Heart right ventricle (tissue), 16 donors: Measurements from ENCODE around the gene COLQ. TPM values are rescaled to one million over a fixed set of nuclear protein-coding genes. Genes with fewer than 3 reads are reported as not detected.

Experiments used
- ATAC-seq, 8 donors: fragments of 200-7000 bp; cut with Tn5 transposase; one replicate each; pipeline ENCODE4 v1.9.1; 2020; ENCODE audit warnings: mild to moderate bottlenecking in 8 of 8, moderate library complexity in 8 of 8, moderate number of reproducible peaks in 1 of 8
- DNase-seq, 2 donors: peaks; one replicate each; pipeline ENCODE4 v3.0.0-alpha.2; 2020
- H3K27ac ChIP-seq, 10 donors: fragments of 200-600 bp; sonication (generic) in 2 of 10; one replicate each; pipeline versions ENCODE4 v1.5.0 to v1.8.0; 2020 to 2022; ENCODE audit warnings: mild to moderate bottlenecking in 3 of 10
- H3K27me3 ChIP-seq, 7 donors: fragments of 200-600 bp; one replicate each; pipeline ENCODE4 v1.8.0; 2021 to 2022; ENCODE audit warnings: mild to moderate bottlenecking in 2 of 7
- H3K36me3 ChIP-seq, 9 donors: fragments of 200-600 bp; sonication (generic) in 1 of 9; one replicate each; pipeline versions ENCODE4 v1.5.0 to v1.8.0; 2020 to 2022; ENCODE audit warnings: mild to moderate bottlenecking in 2 of 9
- H3K4me1 ChIP-seq, 9 donors: fragments of 200-600 bp; sonication (generic) in 1 of 9; one replicate each; pipeline versions ENCODE4 v1.5.0 to v1.8.0; 2020 to 2022; ENCODE audit warnings: mild to moderate bottlenecking in 4 of 9
- H3K4me3 ChIP-seq, 10 donors: fragments of 200-600 bp; sonication (generic) in 2 of 10; one replicate each; pipeline versions ENCODE4 v1.5.0 to v1.8.0; 2020 to 2022; ENCODE audit warnings: mild to moderate bottlenecking in 7 of 10, moderate library complexity in 2 of 10
- H3K9me3 ChIP-seq, 11 donors: fragments of 200-600 bp in 10 of 11; sonication (generic) in 2 of 11; one replicate each; pipeline versions ENCODE4 v1.5.0 to v1.8.0; 2013 to 2022; ENCODE audit warnings: mild to moderate bottlenecking in 2 of 11, control low read depth in 1 of 11, moderate library complexity in 1 of 11
- WGBS, 2 donors: extraction: QIAGEN DNeasy Blood & Tissue Kit; methylation state at CpG; one replicate each; pipeline ENCODE4 v1.1.7; 2013; ENCODE audit warnings: inconsistent platforms in 1 of 2; 5-methylcytosine and 5-hydroxymethylcytosine counted together
- intact Hi-C, 10 donors: fragments of 100-400 bp; cut with DNase I; formaldehyde crosslinking; loops; one replicate each; pipeline versions ENCODE4 v1.11.1 to v1.14.2; 2022
- polyA plus RNA-seq, 2 donors: library from polyadenylated mRNA; stranded (reverse); fragments of 200-250 nt; gene quantifications; one replicate each; pipeline ENCODE4 v1.2.3, GENCODE V29; 2013
- total RNA-seq, 10 donors: library from RNA; stranded (reverse); fragmentation: NEBNext Ultra II Directional in 3 of 10; extraction: Animal tissue kit (Norgen Biotek cat#: 25700) in 3 of 10; gene quantifications; one replicate each; pipeline versions ENCODE4 v1.2.1 to v1.2.4, GENCODE V29; 2021 to 2023
- TF ChIP-seq, protein P1 (sequence below), 9 donors: fragments of 200-600 bp; sonication (generic) in 2 of 9; IDR thresholded peaks; one replicate each; pipeline versions ENCODE4 v1.5.0 to v1.8.0; 2021 to 2022; ENCODE audit warnings: antibody characterized with exemption in 9 of 9, mild to moderate bottlenecking in 5 of 9, moderate library complexity in 1 of 9
- donor health status: Arrhythmogenic right ventricular cardiomyopathy.
- donor health status: ischemic (EF 13 %, LVEDD 7.1; RV severe dilation, severe dysfunction).
- donor health status: healthy with polysubstance abuse.
- donor health status: DM: no; HTN: yes; CAD: no.
- donor health status: DM: no; HTN: no; CAD: no.
- donor health status: ischemic (EF 25% LVEDD 6.9; RV normal size, moderate dysfunction).
- donor health status: ischemic (EF 25% LVEDD 5.7; RV mildly dilated, moderate dysfunction).
- donor health status: healthy.
- donor health status: DM: yes; HTN: yes; CAD: no.
- donor health status: Ischemic cardiomyopathy.
- donor health status: ischemic (EF 35%, LVEDD 5.7; RV mildly dilated, moderate dysfunction).
- donor health status: nonischemic (EF 11% LVEDD 7.7; RV severe dilation, severe dysfunction).
- donor health status: DM: yes; HTN: yes; CAD: no.
- donor health status: PGD.
- donor health status: ischemic (EF 29% LVEDD 5.4; RV normal size, mild dysfunction).
- donor health status: nonischemic (EF 23%, LVEDD 6.1; RV moderate dilation, normal function).

Gene COLQ
- total and polyA plus RNA-seq, 12 donors = 0.85 to 23.3 (median 13.0) TPM

DNA sequence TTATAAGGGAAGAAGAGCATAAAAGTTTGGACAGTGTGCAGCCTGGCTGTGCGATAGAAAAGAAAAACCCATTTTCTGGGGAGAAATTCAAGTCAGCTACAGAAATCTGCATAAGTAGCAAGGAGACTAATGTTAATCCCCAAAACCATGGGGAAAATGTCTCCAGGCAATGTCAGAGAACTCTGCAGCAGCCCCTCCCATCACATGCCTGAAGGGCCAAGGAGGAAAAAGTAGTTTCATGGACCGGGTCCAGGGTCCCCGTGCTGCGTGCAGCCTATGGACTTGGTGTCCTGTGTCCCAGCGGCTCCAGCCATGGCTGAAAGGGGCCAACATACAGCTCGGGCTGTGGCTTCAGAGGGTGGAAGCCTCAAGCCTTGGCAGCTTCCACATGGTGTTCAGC, 28.3 kb upstream of the COLQ start:
- ATAC-seq (no peak), DNase-seq (no peak)
- H3K4me3 ChIP-seq = no peak overlapping the region
- no peaks in the 10 kb centered on the region for H3K27me3 ChIP-seq
- no peak overlapping the region for H3K27ac ChIP-seq
- no peaks in the 10 kb centered on the region for H3K9me3 ChIP-seq
- TF ChIP-seq, protein P1, sequence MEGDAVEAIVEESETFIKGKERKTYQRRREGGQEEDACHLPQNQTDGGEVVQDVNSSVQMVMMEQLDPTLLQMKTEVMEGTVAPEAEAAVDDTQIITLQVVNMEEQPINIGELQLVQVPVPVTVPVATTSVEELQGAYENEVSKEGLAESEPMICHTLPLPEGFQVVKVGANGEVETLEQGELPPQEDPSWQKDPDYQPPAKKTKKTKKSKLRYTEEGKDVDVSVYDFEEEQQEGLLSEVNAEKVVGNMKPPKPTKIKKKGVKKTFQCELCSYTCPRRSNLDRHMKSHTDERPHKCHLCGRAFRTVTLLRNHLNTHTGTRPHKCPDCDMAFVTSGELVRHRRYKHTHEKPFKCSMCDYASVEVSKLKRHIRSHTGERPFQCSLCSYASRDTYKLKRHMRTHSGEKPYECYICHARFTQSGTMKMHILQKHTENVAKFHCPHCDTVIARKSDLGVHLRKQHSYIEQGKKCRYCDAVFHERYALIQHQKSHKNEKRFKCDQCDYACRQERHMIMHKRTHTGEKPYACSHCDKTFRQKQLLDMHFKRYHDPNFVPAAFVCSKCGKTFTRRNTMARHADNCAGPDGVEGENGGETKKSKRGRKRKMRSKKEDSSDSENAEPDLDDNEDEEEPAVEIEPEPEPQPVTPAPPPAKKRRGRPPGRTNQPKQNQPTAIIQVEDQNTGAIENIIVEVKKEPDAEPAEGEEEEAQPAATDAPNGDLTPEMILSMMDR (IDR thresholded peaks at IDR 0.05) = no peak
- H3K4me1 ChIP-seq = peaks cover 0 to 4% (median 0%) of the 10 kb centered on the region in 9 donors
- 91 to 95% methylated on average over 6 of the region's 6 CpGs for WGBS, 2 donors
- intact Hi-C loops = loop anchor here in 6 of 10 donors (5.0 to 10.0 kb wide), 5 partner anchors 115 to 435 kb away; partner anchors contain the start of gene CAPN7 (in 2 of the 6)
- no peaks in the 10 kb centered on the region for H3K36me3 ChIP-seq

DNA sequence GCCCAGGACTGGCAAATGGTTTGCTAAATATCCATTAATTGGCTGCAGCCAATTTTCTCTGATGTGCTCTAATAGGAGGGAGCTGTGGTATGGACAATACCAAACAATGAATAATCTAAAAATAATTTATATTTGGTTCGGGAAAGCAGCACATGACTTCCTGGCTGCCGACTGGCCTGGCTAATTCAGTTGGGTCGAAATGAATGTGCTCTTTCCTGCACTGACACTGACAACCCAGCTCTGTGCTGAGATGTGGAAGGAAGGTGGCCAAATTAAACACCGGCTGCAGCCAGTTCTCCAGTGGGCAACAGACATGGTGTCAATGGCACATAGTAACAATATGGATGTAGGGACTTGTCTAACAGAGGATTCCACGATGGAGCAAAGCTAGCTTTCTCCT, 21.1 kb upstream of the COLQ start:
- TF ChIP-seq, protein P1 (IDR thresholded peaks at IDR 0.05) = no peak
- DNase-seq (no peak), ATAC-seq (peak; percentile 49 to 90 (median 84))
- H3K27ac ChIP-seq = peak overlapping the region in 6 of 10 donors; percentile 3 to 35 (median 18)
- H3K9me3 ChIP-seq = no peaks in the 10 kb centered on the region
- peaks cover 0 to 19% (median 12%) of the 10 kb centered on the region in 9 donors for H3K4me1 ChIP-seq
- 22 to 24% methylated on average over 5 of the region's 5 CpGs for WGBS, 2 donors
- no peaks in the 10 kb centered on the region for H3K27me3 ChIP-seq
- intact Hi-C loops = loop anchor here in 1 of 10 donors (5.0 kb wide), 1 partner anchor 115 kb away; the partner anchor contains the start of genes EAF1 and METTL6
- H3K4me3 ChIP-seq = no peak overlapping the region
- H3K36me3 ChIP-seq = no peaks in the 10 kb centered on the region

DNA sequence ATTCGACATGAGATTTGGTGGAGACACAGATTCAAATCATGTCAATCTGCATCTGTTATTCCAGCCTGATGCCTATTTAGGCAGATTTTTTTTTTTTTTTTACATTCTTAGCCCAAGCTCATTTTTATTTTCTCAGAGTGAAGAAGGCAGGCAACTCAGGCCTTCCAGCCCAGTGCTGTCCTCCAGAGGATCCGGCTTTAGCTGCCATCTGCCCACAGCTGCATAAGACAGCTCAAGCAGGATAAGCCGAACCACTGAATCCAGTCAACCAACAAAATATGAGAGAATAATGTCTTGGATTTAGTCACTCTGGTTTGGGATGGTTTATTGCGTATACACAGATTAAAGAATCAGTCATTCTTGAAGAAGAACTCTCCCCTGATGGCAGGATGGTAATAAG, 19.9 kb upstream of the COLQ start:
- DNase-seq (no peak), ATAC-seq (no peak)
- Histone ChIP-seq H3K27ac (no peak overlapping the region), H3K9me3 (no peaks in the 10 kb centered on the region), H3K4me3 (no peak overlapping the region), H3K4me1 (peaks cover 0 to 19% (median 12%) of the 10 kb centered on the region in 9 donors), H3K36me3 (no peaks in the 10 kb centered on the region), H3K27me3 (no peaks in the 10 kb centered on the region)
- 94 to 98% methylated on average over 4 of the region's 4 CpGs for WGBS, 2 donors
- intact Hi-C loops = loop anchor here in 1 of 10 donors (5.0 kb wide), 1 partner anchor 114 kb away; the partner anchor contains the start of genes EAF1 and METTL6
- TF ChIP-seq, protein P1 (IDR thresholded peaks at IDR 0.05) = no peak

DNA sequence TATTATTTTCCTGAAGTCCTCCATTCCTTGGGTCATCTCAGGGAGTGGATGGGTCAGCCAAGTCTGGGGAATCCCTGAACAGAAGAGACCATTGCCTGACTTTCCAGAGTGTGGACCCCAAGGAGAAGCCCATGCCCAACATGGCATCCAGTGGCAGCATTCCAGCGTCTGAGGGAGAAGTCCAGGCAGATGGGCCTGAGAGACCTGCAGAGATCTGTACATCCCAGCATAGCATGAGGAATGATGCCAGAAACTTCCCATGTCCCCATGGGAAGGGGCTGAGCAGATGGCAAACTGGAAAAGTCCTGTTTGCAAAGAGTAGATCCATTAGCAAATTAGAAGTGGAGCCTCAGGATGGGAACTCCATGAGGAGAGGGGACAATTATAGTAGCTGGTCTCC, 17.6 kb upstream of the COLQ start:
- no peak for DNase-seq
- no peaks in the 10 kb centered on the region for H3K27me3 ChIP-seq
- H3K36me3 ChIP-seq = no peaks in the 10 kb centered on the region
- TF ChIP-seq, protein P1 (IDR thresholded peaks at IDR 0.05) = no peak
- WGBS, 2 donors = 90 to 92% methylated on average over 1 of the region's 1 CpG
- H3K27ac ChIP-seq = no peak overlapping the region
- H3K9me3 ChIP-seq = no peaks in the 10 kb centered on the region
- ATAC-seq = no peak
- peaks cover 0 to 19% (median 12%) of the 10 kb centered on the region in 9 donors for H3K4me1 ChIP-seq
- intact Hi-C loops = no loop called here
- no peak overlapping the region for H3K4me3 ChIP-seq
